RWPE2 (cell line): Measurements from ENCODE around the gene BCO2.

Source experiments
- ATAC-seq: fragments of 200-7000 bp; cut with Tn5 transposase; 3 replicates; pipeline ENCODE4 v1.9.1; 2021; ENCODE audit warnings: low read depth
- DNase-seq: peaks from one replicate; pipeline ENCODE4 v3.0.0-alpha.2; 2020; ENCODE audit warnings: low spot score
- H3K27ac ChIP-seq: fragments of 450-650 bp; 2 replicates; pipeline ENCODE4 v1.5.1; 2017; ENCODE audit warnings: mild to moderate bottlenecking; ENCODE audit not compliant: poor library complexity, severe bottlenecking
- H3K27me3 ChIP-seq: fragments of 250-450 bp; sonication (Bioruptor Pico); 2 replicates; pipeline ENCODE4 v1.5.1; 2021; ENCODE audit warnings: mild to moderate bottlenecking, moderate library complexity; ENCODE audit not compliant: insufficient read depth, poor library complexity, severe bottlenecking
- H3K36me3 ChIP-seq: fragments of 250-450 bp; sonication (Bioruptor Pico); 2 replicates; pipeline ENCODE4 v1.5.1; 2020; ENCODE audit warnings: low read depth, mild to moderate bottlenecking, moderate library complexity
- H3K4me1 ChIP-seq: fragments of 250-450 bp; sonication (Bioruptor Pico); 2 replicates; pipeline ENCODE4 v1.5.1; 2021; ENCODE audit warnings: mild to moderate bottlenecking, moderate library complexity; ENCODE audit not compliant: insufficient read depth, poor library complexity, severe bottlenecking
- H3K4me3 ChIP-seq: fragments of 250-450 bp; sonication (Bioruptor Pico); 2 replicates; pipeline ENCODE4 v1.5.1; 2021; ENCODE audit warnings: mild to moderate bottlenecking, moderate library complexity; ENCODE audit not compliant: severe bottlenecking
- H3K9me3 ChIP-seq: fragments of 250-450 bp; sonication (Bioruptor Pico); 2 replicates; pipeline ENCODE4 v1.5.1; 2021; ENCODE audit warnings: mild to moderate bottlenecking, moderate library complexity; ENCODE audit not compliant: severe bottlenecking
- CTCF ChIP-seq: fragments of 450-650 bp; IDR thresholded peaks from one replicate; pipeline ENCODE4 v1.5.1; 2017; ENCODE audit warnings: mild to moderate bottlenecking, moderate library complexity; ENCODE audit not compliant: poor library complexity, severe bottlenecking

BCO2 gene

GRCh38 chr11:112162761-112163546 lies 12.4 kb upstream of the BCO2 start:
- peak overlapping the region; percentile 42 for H3K4me3 ChIP-seq
- no peaks in the 10 kb centered on the region for H3K9me3 ChIP-seq
- DNase-seq (peak; percentile 67), ATAC-seq (peak; percentile 78)
- peaks cover 42% of the 10 kb centered on the region for H3K36me3 ChIP-seq
- peaks cover 64% of the 10 kb centered on the region for H3K4me1 ChIP-seq
- H3K27ac ChIP-seq = peak overlapping the region; percentile 91
- TF ChIP-seq CTCF = no peak
- no peaks in the 10 kb centered on the region for H3K27me3 ChIP-seq

- ATAC-seq = peak; percentile 90
- H3K9me3 ChIP-seq = no peaks in the 10 kb centered on the region
- TF ChIP-seq CTCF = no peak
- peak within 1 kb of the TSS; percentile 42 for H3K4me3 ChIP-seq
- peaks cover 53% of the 10 kb centered on the region for H3K4me1 ChIP-seq
- peak; percentile 79 for DNase-seq
- peak within 1 kb of the TSS; percentile 91 for H3K27ac ChIP-seq
- no peaks in the 10 kb centered on the region for H3K27me3 ChIP-seq
- peaks cover 31% of the 10 kb centered on the region for H3K36me3 ChIP-seq
Observed at GRCh38 chr11:112163875-112164685, 11.2 kb upstream of the BCO2 start, which contains the start of gene IL18. TSS of gene IL18 (minus strand) at chr11:112164094. CDS start at chr11:112155053, 9,041 bp downstream.

- Histone ChIP-seq H3K9me3 (no peaks in the 10 kb centered on the region), H3K27ac (peak overlapping the region; percentile 91), H3K4me3 (no peak overlapping the region), H3K4me1 (peaks cover 46% of the 10 kb centered on the region), H3K36me3 (peaks cover 24% of the 10 kb centered on the region), H3K27me3 (no peaks in the 10 kb centered on the region)
- DNase-seq (no peak), ATAC-seq (no peak)
- TF ChIP-seq CTCF = no peak
Observed at GRCh38 chr11:112165049-112165448, 10.3 kb upstream of the BCO2 start.

- ATAC-seq = peak; percentile 37
- no peak for DNase-seq
- peak overlapping the region; percentile 91 for H3K27ac ChIP-seq
- no peak overlapping the region for H3K4me3 ChIP-seq
- H3K27me3 ChIP-seq = no peaks in the 10 kb centered on the region
- H3K36me3 ChIP-seq = peaks cover 10% of the 10 kb centered on the region
- TF ChIP-seq CTCF = no peak
- no peaks in the 10 kb centered on the region for H3K9me3 ChIP-seq
- H3K4me1 ChIP-seq = peaks cover 32% of the 10 kb centered on the region
Observed at GRCh38 chr11:112166562-112166961, 8.8 kb upstream of the BCO2 start.
